ENCODE data around the gene IKZF2.

DNA sequence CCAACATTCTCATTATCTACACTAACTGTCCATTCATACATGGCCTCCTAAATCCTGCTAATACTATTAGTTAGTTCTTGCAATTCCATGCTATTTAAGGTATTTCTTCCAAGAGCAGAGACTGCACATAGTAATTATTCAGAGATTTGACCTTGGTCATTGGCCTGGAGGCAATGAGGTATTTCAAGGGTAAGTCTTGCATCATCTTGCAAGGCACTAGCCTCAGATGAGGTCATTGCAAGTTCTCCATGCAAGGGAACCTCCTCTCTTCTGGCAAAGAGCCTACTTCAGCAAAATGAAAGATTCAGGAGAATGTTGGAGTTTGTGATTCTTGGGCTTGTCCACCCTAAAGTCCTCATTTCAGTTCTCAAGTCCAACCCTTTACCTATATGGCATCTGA, 48.5 kb upstream of the IKZF2 start:
- TF ChIP-seq CTCF (IDR thresholded peaks at IDR 0.05) (no peak), EZH2 (IDR thresholded peaks at IDR 0.05) (no peak)

Measured in neural progenitor cell (in vitro differentiated cells).